Testis (tissue), 2 donors: ENCODE measurements around the gene MAP4K4.

Experiments
- POLR2A ChIP-seq: fragments of 450-650 bp; IDR thresholded peaks from one replicate; pipeline ENCODE4 v1.6.1; 2017; ENCODE audit warnings: antibody characterized with exemption, mild to moderate bottlenecking, moderate library complexity
- TF ChIP-seq, protein P1 (sequence below), 3 experiments: fragments of 450-650 bp in 2 of 3; fragments of 200-600 bp in 1 of 3; sonication (generic) in 1 of 3; IDR thresholded peaks; one replicate each; pipeline ENCODE4 v1.5.1; 2016 to 2019; ENCODE audit warnings: antibody characterized with exemption in 3 of 3, mild to moderate bottlenecking in 2 of 3, moderate library complexity in 1 of 3

DNA sequence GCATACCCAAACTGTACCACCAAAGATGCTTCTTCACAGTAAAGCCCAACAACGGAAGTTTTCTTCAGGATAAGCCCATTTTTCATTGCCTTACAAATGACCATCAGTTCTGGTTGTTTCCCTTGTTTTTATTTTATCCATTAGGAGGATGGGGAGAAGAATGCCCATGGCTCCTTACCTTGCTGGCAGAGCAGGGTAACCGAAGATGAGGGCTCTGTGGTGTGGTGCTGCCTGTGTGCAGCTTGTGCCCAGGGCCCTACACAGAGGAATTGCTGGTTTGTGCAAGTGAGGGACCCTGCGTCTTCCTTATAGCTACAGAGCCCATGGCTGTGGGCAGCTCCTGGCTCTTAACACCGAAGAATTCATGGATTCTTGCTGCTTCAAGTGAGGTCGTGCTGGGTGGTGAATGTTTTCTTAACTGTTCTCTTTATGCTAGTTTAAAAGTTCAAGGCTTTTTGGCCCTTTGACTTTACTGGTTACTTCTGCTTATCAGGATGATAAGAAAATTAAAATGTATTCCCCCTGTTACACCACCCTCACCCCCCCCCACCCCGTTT lies 110.6 kb downstream of the MAP4K4 start:
- TF ChIP-seq, protein P1, sequence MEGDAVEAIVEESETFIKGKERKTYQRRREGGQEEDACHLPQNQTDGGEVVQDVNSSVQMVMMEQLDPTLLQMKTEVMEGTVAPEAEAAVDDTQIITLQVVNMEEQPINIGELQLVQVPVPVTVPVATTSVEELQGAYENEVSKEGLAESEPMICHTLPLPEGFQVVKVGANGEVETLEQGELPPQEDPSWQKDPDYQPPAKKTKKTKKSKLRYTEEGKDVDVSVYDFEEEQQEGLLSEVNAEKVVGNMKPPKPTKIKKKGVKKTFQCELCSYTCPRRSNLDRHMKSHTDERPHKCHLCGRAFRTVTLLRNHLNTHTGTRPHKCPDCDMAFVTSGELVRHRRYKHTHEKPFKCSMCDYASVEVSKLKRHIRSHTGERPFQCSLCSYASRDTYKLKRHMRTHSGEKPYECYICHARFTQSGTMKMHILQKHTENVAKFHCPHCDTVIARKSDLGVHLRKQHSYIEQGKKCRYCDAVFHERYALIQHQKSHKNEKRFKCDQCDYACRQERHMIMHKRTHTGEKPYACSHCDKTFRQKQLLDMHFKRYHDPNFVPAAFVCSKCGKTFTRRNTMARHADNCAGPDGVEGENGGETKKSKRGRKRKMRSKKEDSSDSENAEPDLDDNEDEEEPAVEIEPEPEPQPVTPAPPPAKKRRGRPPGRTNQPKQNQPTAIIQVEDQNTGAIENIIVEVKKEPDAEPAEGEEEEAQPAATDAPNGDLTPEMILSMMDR (IDR thresholded peaks at IDR 0.05) = no peak
- no peak for TF ChIP-seq POLR2A
